Measurements from ENCODE around the gene C17orf107. TPM values are rescaled to one million over a fixed set of nuclear protein-coding genes. Genes with fewer than 3 reads are reported as not detected.

The C17orf107 gene
- total and polyA plus RNA-seq, 2 experiments from 2014 or later, result 3.9 to 8.8 TPM

- no peaks in the 10 kb centered on the region for H3K9me2 ChIP-seq (ENCODE audit: insufficient read depth)
- WGBS, 2 experiments (ENCODE audit: low coverage in 1 of 2, low lambda C conversion rate in 2 of 2, missing lambda C conversion rate in 2 of 2), result 50 to 53% methylated on average over 6 to 7 of the region's 7 CpGs
- H3K79me2 ChIP-seq (ENCODE audit: insufficient read depth), result peaks cover 81% of the 10 kb centered on the region
- no peaks in the 10 kb centered on the region for H3F3A ChIP-seq (ENCODE audit: insufficient read depth)
- H2AFZ ChIP-seq, result no peak overlapping the region
- peaks cover 20% of the 10 kb centered on the region for H3K4me1 ChIP-seq (ENCODE audit: insufficient read depth)
- no peaks in the 10 kb centered on the region for H4K20me1 ChIP-seq (ENCODE audit: insufficient read depth)
- H3K9ac ChIP-seq, result no peak overlapping the region; the same call in 1 of the 2 replicates
- peak; percentile 4 for DNase-seq
- H3K27ac ChIP-seq, result 0 out of 2 replicates have a peak overlapping the region, but pooled peaks have one; percentile 15
- H3K36me3 ChIP-seq (ENCODE audit: low read depth), result no peaks in the 10 kb centered on the region
- no peak overlapping the region for H3K4me2 ChIP-seq (ENCODE audit: unreplicated experiment)
- no peaks in the 10 kb centered on the region for H3K27me3 ChIP-seq (replicated peaks; ENCODE audit: insufficient read depth)
- no peaks in the 10 kb centered on the region for H3K9me3 ChIP-seq (ENCODE audit: low read depth)
- TF ChIP-seq EZH2 (IDR thresholded peaks at IDR 0.05; ENCODE audit: insufficient read depth, poor library complexity, severe bottlenecking) (no peak), EZH2phosphoT487 (IDR thresholded peaks at IDR 0.05; ENCODE audit: insufficient read depth, low read depth) (no peak)
- in situ Hi-C loops (cut with MboI), result no loop called here
- no peak overlapping the region for H3K4me3 ChIP-seq
These were observed 41.1 kb upstream of the C17orf107 start for GRCh38 chr17:4858068-4858881.

DNA sequence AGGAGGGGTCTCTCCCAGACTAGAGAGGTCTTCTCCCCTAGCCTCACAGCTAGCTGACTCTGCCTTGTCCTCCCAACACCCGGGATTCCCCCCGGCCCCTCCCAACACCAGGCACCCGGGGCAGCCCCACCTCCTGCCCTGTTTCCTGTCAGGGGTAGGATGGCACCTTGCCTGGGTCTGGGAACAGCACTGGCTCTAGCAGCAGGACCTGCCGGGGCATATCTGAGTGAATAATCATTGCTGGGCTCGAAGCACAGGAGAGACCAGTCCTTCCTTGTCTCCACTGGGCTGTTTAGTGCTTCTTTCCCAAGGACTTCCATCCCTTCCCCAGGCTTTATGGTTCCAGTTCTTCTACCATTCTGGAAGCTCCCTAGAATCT, 40.5 kb upstream of the C17orf107 start:
- no peaks in the 10 kb centered on the region for H4K20me1 ChIP-seq (ENCODE audit: insufficient read depth)
- DNase-seq, result peak; percentile 57
- no peak overlapping the region for H3K4me3 ChIP-seq
- H3K9me3 ChIP-seq (ENCODE audit: low read depth), result no peaks in the 10 kb centered on the region
- H3F3A ChIP-seq (ENCODE audit: insufficient read depth), result no peaks in the 10 kb centered on the region
- no peak for TF ChIP-seq EZH2phosphoT487 (IDR thresholded peaks at IDR 0.05; ENCODE audit: insufficient read depth, low read depth)
- TF ChIP-seq EZH2 (IDR thresholded peaks at IDR 0.05; ENCODE audit: insufficient read depth, poor library complexity, severe bottlenecking), result no peak
- peak overlapping the region; percentile 7 for H3K4me2 ChIP-seq (ENCODE audit: unreplicated experiment)
- H3K4me1 ChIP-seq (ENCODE audit: insufficient read depth), result peaks cover 20% of the 10 kb centered on the region
- WGBS, 2 experiments (ENCODE audit: low coverage in 1 of 2, low lambda C conversion rate in 2 of 2, missing lambda C conversion rate in 2 of 2), result 21 to 25% methylated on average over 5 of the region's 5 CpGs
- H3K36me3 ChIP-seq (ENCODE audit: low read depth), result no peaks in the 10 kb centered on the region
- no peaks in the 10 kb centered on the region for H3K27me3 ChIP-seq (replicated peaks; ENCODE audit: insufficient read depth)
- H3K79me2 ChIP-seq (ENCODE audit: insufficient read depth), result peaks cover 76% of the 10 kb centered on the region
- in situ Hi-C loops (cut with MboI), result no loop called here
- H2AFZ ChIP-seq, result no peak overlapping the region
- 0 out of 2 replicates have a peak overlapping the region, but pooled peaks have one; percentile 15 for H3K27ac ChIP-seq
- no peaks in the 10 kb centered on the region for H3K9me2 ChIP-seq (ENCODE audit: insufficient read depth)
- no peak overlapping the region for H3K9ac ChIP-seq

- Histone ChIP-seq H3K4me3 (no peak overlapping the region), H3K9ac (no peak overlapping the region)
- in situ Hi-C loops (cut with MboI), result no loop called here
These were observed 39.3 kb upstream of the C17orf107 start for GRCh38 chr17:4859816-4860625.

GRCh38 chr17:4860651-4861050, 38.7 kb upstream of the C17orf107 start:
- no peak for DNase-seq
- Histone ChIP-seq H3K36me3 (ENCODE audit: low read depth) (no peaks in the 10 kb centered on the region), H2AFZ (no peak overlapping the region), H3F3A (ENCODE audit: insufficient read depth) (no peaks in the 10 kb centered on the region), H3K4me2 (ENCODE audit: unreplicated experiment) (no peak overlapping the region), H3K4me3 (no peak overlapping the region), H3K27ac (no peak overlapping the region), H4K20me1 (ENCODE audit: insufficient read depth) (no peaks in the 10 kb centered on the region), H3K79me2 (ENCODE audit: insufficient read depth) (peaks cover 78% of the 10 kb centered on the region), H3K9me2 (ENCODE audit: insufficient read depth) (no peaks in the 10 kb centered on the region), H3K4me1 (ENCODE audit: insufficient read depth) (peaks cover 20% of the 10 kb centered on the region), H3K27me3 (replicated peaks; ENCODE audit: insufficient read depth) (no peaks in the 10 kb centered on the region), H3K9ac (no peak overlapping the region), H3K9me3 (ENCODE audit: low read depth) (no peaks in the 10 kb centered on the region)
- in situ Hi-C loops (cut with MboI), result no loop called here
- TF ChIP-seq EZH2 (IDR thresholded peaks at IDR 0.05; ENCODE audit: insufficient read depth, poor library complexity, severe bottlenecking), result no peak
- TF ChIP-seq EZH2phosphoT487 (IDR thresholded peaks at IDR 0.05; ENCODE audit: insufficient read depth, low read depth), result no peak
- 91 to 95% methylated on average over 9 of the region's 9 CpGs for WGBS, 2 experiments (ENCODE audit: low coverage in 1 of 2, low lambda C conversion rate in 2 of 2, missing lambda C conversion rate in 2 of 2)

More at GRCh38 chr17:4859816-4860625, 39.3 kb upstream of the C17orf107 start:
- no peaks in the 10 kb centered on the region for H3K27me3 ChIP-seq (replicated peaks; ENCODE audit: insufficient read depth)
- no peaks in the 10 kb centered on the region for H3K9me2 ChIP-seq (ENCODE audit: insufficient read depth)
- TF ChIP-seq EZH2phosphoT487 (IDR thresholded peaks at IDR 0.05; ENCODE audit: insufficient read depth, low read depth) (no peak), EZH2 (IDR thresholded peaks at IDR 0.05; ENCODE audit: insufficient read depth, poor library complexity, severe bottlenecking) (no peak)
- no peaks in the 10 kb centered on the region for H3K9me3 ChIP-seq (ENCODE audit: low read depth)
- H4K20me1 ChIP-seq (ENCODE audit: insufficient read depth), result no peaks in the 10 kb centered on the region
- H3K79me2 ChIP-seq (ENCODE audit: insufficient read depth), result peaks cover 72% of the 10 kb centered on the region
- no peak overlapping the region for H3K27ac ChIP-seq
- no peaks in the 10 kb centered on the region for H3K36me3 ChIP-seq (ENCODE audit: low read depth)
- peaks cover 20% of the 10 kb centered on the region for H3K4me1 ChIP-seq (ENCODE audit: insufficient read depth)
- H3F3A ChIP-seq (ENCODE audit: insufficient read depth), result no peaks in the 10 kb centered on the region
- H3K4me2 ChIP-seq (ENCODE audit: unreplicated experiment), result no peak overlapping the region
- 88 to 89% methylated on average over 32 of the region's 32 CpGs for WGBS, 2 experiments (ENCODE audit: low coverage in 1 of 2, low lambda C conversion rate in 2 of 2, missing lambda C conversion rate in 2 of 2)
- no peak overlapping the region for H2AFZ ChIP-seq
- DNase-seq, result no peak
